ENCODE data around the gene PGAP6.

PGAP6 gene

GRCh38 chr16:373020-373598 is 8.7 kb downstream of the PGAP6 start:
- Histone ChIP-seq H3K27ac (ENCODE audit: low read depth, low read length) (no peak overlapping the region), H4K20me1 (ENCODE audit: control insufficient read depth, insufficient read depth, low read depth, low read length) (no peaks in the 10 kb centered on the region)
- no peak for TF ChIP-seq EZH2phosphoT487 (IDR thresholded peaks at IDR 0.05; ENCODE audit: borderline replicate concordance, low read length)
- no peak for TF ChIP-seq CTCF (IDR thresholded peaks at IDR 0.05; ENCODE audit: low read depth, low read length, poor library complexity, severe bottlenecking)

GRCh38 chr16:372302-372983 is 9.3 kb downstream of the PGAP6 start:
- Histone ChIP-seq H4K20me1 (ENCODE audit: control insufficient read depth, insufficient read depth, low read depth, low read length) (no peaks in the 10 kb centered on the region), H3K4me1 (ENCODE audit: control insufficient read depth, low read length) (peaks cover 17% of the 10 kb centered on the region), H3F3A (ENCODE audit: control insufficient read depth, insufficient read depth) (no peaks in the 10 kb centered on the region), H3K4me3 (ENCODE audit: low read length) (no peak overlapping the region), H3K27me3 (ENCODE audit: control insufficient read depth, low read length) (no peaks in the 10 kb centered on the region), H3K36me3 (ENCODE audit: control insufficient read depth, low read length) (peaks cover 61% of the 10 kb centered on the region), H3K9me3 (ENCODE audit: control insufficient read depth, insufficient read depth, low read length) (no peaks in the 10 kb centered on the region), H3K79me2 (ENCODE audit: control insufficient read depth, low read length) (peaks cover 5% of the 10 kb centered on the region), H3K27ac (ENCODE audit: low read depth, low read length) (no peak overlapping the region), H3K9me2 (replicated peaks; ENCODE audit: control insufficient read depth, low read length) (no peaks in the 10 kb centered on the region), H3K4me2 (ENCODE audit: low read length) (no peak overlapping the region)
- TF ChIP-seq CTCF (IDR thresholded peaks at IDR 0.05; ENCODE audit: low read depth, low read length, poor library complexity, severe bottlenecking): no peak
- TF ChIP-seq EZH2phosphoT487 (IDR thresholded peaks at IDR 0.05; ENCODE audit: borderline replicate concordance, low read length): no peak

More at GRCh38 chr16:373020-373598, 8.7 kb downstream of the PGAP6 start:
- Histone ChIP-seq H3K9me3 (ENCODE audit: control insufficient read depth, insufficient read depth, low read length) (no peaks in the 10 kb centered on the region), H3K4me1 (ENCODE audit: control insufficient read depth, low read length) (peaks cover 17% of the 10 kb centered on the region), H3K9me2 (replicated peaks; ENCODE audit: control insufficient read depth, low read length) (no peaks in the 10 kb centered on the region), H3K36me3 (ENCODE audit: control insufficient read depth, low read length) (peaks cover 55% of the 10 kb centered on the region), H3K4me2 (ENCODE audit: low read length) (no peak overlapping the region), H3K27me3 (ENCODE audit: control insufficient read depth, low read length) (no peaks in the 10 kb centered on the region), H3K4me3 (ENCODE audit: low read length) (no peak overlapping the region), H3F3A (ENCODE audit: control insufficient read depth, insufficient read depth) (no peaks in the 10 kb centered on the region), H3K79me2 (ENCODE audit: control insufficient read depth, low read length) (peaks cover 5% of the 10 kb centered on the region)

GRCh38 chr16:371515-372301 is 10.1 kb downstream of the PGAP6 start:
- Histone ChIP-seq H3K27ac (ENCODE audit: low read depth, low read length) (no peak overlapping the region), H4K20me1 (ENCODE audit: control insufficient read depth, insufficient read depth, low read depth, low read length) (no peaks in the 10 kb centered on the region), H3K9me3 (ENCODE audit: control insufficient read depth, insufficient read depth, low read length) (no peaks in the 10 kb centered on the region), H3K36me3 (ENCODE audit: control insufficient read depth, low read length) (peaks cover 63% of the 10 kb centered on the region), H3K4me3 (ENCODE audit: low read length) (no peak overlapping the region), H3K79me2 (ENCODE audit: control insufficient read depth, low read length) (peaks cover 5% of the 10 kb centered on the region), H3K4me1 (ENCODE audit: control insufficient read depth, low read length) (peaks cover 17% of the 10 kb centered on the region), H3K9me2 (replicated peaks; ENCODE audit: control insufficient read depth, low read length) (no peaks in the 10 kb centered on the region), H3F3A (ENCODE audit: control insufficient read depth, insufficient read depth) (no peaks in the 10 kb centered on the region), H3K4me2 (ENCODE audit: low read length) (peak overlapping the region; percentile 42; the same call in 1 of the 2 replicates), H3K27me3 (ENCODE audit: control insufficient read depth, low read length) (no peaks in the 10 kb centered on the region)
- TF ChIP-seq CTCF (IDR thresholded peaks at IDR 0.05; ENCODE audit: low read depth, low read length, poor library complexity, severe bottlenecking): no peak
